Activated gamma-delta T cell treated with anti-CD3 and anti-CD28 coated beads, Interleukin-2, amount 50 U/mL, for 16 hours (primary cell): Measurements from ENCODE around the gene JPH2.
"Not testable (repeated sequence)": the region's sequence is repeated elsewhere in the genome, so short reads cannot be mapped to it uniquely, and the experiment has no call there.

Source experiments
- DNase-seq: peaks from one replicate; pipeline ENCODE4 v3.0.0-alpha.2; 2020; ENCODE audit warnings: low read depth

JPH2 gene

DNA sequence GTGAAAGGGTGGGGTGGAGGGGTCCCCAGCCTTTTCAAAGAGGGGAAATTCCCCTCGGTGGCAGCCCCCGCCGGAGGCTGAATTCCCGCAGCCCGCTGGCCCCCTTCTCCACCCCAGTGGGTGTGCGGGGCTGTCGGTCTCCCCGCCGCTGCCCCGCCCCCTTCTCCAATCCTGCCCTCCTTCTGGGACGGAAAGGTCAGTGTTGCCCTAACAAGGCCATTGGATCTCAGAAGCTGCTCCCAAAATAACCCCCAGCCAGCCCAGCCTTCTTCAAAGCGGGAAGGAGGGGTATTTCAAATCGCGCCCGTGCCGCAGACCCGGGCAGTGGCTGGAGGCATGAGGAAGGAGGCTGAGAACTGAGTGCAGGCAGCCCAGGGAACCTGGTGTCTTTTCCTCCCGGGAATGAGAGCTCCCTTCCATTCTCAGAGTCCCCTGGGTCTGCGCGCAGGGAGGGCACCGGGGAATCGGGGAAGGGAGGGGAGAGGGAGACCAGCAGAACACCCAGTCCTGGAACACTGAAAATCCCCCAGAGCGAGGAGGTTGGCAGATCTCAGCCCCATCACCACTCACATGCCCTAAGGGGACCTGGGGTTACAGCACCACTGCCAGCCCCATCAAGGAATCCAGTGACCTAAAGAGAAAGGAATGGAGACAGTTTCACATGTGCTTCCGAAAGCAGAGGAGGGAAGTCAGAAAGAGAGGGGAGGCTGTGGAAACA, at the start of gene JPH2:
JPH2 (minus strand) TSS at position 135 of the 718 bp plus-strand sequence. CDS start 483 bp downstream, outside the sequence.
- no peak for DNase-seq

DNA sequence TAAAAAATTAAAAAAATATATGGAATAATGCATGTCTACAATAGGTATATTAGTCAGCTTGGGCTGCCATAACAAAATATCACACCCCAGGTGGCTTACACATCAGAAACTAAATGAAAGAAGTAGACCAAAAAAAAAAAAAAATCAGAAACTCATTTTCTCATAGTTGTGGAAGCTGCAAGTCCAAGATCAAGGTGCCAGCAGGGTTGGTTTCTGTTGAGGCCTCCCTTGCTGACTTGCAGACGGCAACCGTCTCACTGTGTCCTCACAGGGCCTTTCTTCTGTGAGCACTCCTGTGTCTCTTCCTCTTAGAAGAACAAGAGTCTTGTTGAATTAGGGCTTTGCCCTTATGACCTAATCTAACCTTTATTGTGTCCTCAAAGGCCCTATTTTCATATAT, 48.7 kb upstream of the JPH2 start:
- no peak for DNase-seq

DNA sequence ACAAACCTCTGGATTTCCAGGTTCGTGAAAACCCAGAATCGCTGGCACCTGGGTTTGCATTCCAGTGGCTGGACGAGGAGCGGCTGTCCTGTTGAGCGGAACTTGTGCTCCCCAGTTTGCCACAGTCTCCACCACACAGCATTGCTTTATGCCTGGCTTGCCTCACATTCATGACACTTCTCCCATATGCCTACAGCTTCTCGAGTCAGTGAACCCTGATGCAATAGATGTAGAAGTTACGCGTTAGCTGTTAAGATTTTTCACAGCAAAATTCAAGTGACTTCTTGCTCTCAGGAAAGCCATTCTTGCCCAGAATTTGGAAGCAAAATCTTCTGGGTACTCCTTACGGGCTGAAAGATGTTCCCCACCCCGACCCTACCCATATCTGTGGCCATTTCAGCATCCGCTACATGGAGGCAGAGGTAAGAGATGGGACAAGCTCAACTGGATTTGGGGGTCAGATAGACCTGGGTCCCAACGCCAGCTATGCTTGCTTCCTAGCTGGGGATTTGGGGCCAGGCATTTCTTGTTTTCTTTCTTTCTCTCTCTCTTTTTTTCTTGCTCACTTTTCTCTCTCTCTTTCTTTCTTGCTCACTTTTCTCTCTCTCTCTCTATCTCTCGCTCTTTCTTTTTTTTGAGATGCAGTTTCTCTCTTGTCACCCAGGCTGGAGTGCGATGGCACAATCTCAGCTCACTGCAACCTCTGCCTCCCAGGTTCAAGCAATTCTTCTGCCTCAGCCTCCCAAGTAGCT, 47.8 kb upstream of the JPH2 start:
- no peak for DNase-seq

DNA sequence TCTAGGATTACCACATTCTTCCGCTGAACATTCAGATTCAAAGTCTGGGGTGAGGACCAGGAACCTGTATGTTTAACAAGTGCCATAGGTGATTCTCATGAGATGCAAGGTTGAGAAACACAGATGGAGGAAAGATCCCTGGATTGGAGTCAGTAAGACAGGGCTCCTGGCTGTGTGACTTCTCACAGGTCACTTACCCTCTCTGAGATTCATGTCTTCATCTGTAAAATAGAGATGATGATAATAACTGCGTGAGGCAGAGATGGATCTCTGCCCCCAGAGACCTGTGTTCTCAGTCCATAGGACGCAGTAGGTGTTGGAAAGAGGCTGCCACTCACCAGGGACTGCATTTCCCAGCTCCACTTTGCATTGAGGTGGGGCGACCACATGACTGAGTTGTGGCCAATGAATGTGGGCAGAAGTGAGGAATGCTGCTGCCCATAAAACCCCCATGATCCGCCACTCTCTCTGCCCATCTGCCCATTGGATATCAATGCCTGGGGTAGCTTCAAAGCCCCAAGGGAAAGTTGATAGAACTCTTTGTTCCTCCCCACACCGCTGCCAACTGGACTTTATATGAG, 46.5 kb upstream of the JPH2 start:
- DNase-seq = no peak

DNA sequence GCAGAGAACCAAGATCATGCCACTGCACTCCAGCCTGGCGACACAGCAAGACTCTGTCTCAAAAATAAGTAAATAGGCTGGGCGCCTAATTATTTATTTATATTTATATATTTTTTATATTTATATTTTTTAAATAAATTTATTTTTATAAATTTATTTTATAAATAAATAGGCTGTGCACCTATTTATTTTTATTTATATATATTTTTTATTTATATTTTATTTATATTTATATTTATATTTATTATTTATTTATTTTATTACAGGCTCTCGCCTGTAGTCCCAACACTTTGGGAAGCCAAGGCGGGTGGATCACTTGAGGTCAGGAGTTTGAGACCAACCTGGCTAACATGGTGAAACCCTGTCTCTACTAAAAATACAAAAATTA, 45.5 kb upstream of the JPH2 start:
- not testable (repeated sequence) for DNase-seq

DNA sequence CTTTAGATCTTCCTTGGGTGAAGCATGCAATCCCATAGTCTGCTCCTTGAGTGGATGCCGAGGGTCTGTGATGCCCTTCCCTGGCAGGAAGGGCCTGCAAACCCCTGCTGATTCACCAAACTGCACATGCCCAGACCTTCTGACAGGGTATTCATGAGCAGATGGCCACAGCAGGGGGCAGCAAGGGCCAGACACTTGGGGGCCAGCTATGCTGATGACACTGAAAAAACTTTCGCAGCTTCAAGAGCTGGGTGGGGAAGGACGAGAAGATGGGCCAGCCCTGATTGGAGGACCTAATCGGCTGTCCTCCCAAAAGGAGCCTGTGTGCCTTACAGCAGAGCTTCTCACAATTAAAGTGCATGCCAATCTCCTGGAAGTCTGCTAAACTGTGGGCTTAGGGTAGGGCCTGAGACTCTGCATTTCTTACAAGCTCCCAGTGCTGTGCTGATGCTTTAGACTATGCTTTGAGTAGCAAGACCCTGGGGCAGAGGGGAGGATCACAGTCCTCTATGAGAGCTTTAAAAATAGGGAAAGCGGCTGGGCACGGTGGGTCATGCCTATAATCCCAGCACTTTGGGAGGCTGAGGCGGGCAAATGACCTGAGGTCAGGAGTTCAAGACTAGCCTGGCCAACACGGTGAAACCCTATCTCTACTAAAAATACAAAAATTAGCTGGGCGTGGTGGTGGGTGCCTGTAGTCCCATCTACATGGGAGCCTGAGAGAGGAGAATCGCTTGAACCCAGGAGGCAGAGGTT, 44.9 kb upstream of the JPH2 start:
- no peak for DNase-seq

DNA sequence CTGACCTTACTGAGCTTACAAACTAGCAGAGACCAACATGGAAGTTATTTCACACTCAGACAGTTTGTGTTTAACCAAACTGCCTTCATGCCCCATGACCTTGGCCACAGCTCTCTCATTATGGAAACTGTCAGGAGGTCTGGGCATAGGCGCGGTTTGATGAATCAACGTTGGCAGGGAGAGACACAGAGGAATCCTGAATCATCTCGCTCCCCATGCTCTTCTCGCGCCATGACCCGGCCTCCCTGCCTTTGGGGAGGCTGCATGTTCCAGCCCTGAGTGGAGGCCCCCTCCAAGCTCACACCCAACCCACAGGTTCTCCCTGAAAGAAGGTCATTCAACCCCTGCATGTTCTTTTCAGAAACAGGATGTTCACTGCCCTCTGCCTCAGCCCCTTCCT, 44.2 kb upstream of the JPH2 start:
- no peak for DNase-seq

DNA sequence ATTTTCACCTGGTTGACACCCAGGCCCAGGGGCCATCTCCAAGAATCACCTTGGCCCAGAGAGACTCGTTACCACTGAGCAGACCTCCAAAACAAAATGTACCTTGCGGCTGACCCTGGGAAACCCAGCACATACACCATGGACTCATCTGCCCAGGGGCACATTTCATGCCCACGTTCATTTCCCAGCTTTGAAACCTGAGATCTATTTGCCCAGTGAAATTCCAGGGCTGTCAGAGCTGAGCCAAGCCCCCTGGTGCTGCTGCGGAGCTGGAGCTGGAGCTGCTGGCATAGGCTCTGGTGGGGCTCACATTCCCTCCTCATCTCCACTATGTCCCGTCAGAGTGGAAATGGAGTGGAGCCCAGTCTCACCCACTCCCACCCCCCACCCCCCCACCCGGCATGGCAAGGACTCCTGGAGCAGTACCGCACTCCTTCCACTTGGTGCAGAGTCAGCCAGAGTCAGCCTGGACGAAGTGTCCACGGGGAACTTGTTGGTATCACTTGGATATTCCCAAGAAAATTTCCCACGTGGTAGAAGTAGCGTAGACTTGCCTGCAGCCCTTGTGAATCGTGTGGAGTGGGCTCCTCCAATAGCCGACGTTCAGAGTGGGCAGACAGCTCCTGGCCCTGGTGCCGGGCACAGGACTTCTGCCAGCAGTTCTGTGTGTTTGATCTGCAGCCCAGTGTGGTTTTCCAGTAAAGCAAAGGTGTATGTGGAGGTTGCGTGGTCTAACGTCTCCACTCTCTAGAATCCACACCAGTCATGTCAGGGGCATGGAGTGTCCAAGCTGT, 41.7 kb upstream of the JPH2 start:
- DNase-seq = no peak

DNA sequence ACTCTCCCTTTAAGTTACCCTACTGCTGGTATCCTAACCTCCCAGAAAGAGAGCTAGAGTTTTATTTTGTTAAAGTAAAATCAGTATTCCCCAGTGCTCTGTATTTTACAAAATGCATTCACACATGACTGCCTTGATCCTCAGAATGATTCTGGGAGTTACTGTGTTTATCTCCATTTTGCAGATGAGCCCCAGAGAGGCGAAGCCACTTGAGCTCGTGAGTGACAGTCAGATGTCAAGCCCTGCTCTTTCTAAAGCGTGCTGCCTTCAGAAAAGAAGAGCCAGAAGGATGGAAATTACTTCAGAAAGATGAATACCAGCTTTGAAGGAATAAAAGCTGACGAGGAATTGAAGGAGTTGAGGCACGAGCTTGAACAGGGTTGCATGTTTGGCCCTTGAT, 37.6 kb upstream of the JPH2 start:
- DNase-seq = no peak

DNA sequence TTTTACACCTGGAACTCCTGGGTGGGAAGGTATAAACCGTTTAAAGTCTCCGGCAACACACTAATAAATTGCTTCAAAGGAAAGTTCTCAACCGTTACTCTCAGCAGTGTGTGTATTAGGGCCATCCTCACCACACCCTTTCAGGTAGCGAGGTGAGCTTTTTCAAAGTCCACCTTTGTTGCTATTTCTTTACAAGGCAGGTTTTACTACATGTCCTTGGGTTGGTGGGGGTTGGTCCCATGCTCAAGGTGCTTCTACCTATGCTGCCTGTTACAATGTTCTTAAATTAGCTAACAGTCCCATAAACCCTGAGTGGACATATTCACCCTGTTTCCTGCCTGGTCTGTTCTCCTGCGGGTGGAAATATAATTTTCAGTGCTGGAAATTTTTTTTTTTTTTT, 36.7 kb upstream of the JPH2 start:
- no peak for DNase-seq

DNA sequence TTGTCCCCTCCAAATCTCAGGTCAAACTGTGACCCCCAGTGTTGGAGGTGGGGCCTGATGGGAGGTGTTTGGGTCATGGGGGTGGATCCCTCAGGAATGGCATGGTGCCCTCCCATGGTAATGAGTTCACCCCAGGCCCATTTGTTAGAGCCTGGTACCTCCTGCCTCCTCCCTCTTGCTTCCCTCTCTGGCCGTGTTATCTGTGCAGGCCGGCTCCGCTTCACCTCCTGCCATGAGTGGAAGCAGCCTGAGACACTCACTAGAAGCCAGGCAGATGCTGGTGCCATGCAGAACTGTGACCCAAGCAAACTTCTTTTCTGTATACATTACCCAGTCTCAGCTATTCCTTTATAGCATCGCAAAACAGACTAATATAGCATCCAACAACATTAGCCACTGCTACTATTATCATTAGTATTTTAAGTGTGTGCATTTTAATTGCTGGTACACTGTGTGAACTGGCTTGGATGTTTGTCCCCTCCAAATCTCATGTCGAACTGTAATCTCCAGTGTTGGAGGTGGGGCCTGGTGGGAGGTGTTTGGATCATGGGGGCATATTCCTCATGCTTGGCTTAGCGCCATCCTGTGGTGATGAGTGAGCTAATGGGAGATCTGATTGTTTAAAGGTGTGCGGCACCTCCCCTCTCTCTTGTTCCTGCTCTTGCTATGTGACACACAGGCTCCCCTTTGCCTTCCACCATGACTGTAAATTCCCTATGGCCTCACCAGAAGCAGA, 35.8 kb upstream of the JPH2 start:
- no peak for DNase-seq

DNA sequence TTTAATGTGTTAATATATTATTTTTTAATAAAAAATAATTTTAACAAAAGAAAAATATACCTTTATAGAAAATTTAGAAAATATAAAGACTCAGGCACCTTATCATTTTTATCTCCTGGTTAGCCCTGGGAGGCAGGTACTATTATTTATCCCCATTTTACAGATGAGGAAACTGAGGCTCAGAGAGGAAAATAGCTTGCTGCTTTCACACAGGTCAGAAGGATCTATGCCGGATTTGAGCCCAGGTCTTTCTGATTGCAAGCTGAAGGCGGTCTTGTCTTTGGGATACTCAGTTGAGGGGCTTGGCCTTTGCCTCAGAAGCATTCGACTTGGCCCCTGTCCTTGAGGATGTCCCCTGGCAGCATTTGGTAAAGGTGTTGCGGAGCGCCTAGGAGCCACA, 35.0 kb upstream of the JPH2 start:
- DNase-seq = no peak

DNA sequence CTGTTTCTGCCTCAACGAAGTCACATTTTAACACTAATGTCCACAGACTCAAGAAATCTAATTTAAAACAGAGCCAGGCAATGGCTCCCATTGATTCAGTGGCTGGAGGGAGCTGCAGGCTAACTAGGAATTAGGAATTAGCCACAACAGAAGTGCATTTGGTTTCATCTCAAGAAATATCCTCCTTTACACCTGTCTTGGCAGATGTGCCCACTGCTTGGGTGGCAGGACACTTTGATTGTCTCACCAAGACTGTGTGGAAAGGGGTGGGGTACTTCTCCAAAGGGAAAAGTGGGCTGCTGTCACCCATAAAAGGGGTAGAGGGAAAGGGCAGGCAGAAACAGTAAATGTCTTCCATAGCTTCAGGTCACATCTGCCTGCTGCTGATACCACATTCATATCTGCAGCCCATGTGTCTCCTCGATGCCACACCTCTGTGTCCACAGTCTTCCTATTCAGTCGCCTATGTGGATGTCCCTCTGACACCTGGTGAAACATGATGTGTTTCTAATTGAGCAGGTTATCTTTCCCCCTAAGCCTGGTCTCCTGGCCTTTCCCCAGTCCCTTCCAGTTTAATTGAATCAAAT, 34.5 kb upstream of the JPH2 start:
- DNase-seq = no peak

DNA sequence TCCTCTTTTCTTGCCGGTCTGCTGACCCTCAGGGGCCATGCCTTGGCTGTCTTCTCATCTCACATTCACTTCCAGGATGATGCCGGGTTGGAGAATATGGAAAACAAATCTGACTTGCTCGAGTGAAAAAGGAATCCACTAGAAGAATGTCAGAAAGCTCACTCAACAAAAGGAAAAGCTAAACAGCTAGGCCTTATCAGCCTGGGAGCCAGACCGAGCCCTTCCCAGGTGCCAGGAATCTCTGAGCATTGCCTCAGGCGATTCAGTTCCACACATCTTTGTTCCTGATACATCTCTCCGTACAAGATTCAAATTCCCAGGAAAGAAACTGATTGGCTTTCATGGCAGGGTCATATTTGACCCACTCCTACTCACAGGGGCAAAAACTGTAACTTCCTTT, 32.8 kb upstream of the JPH2 start:
- no peak for DNase-seq

DNA sequence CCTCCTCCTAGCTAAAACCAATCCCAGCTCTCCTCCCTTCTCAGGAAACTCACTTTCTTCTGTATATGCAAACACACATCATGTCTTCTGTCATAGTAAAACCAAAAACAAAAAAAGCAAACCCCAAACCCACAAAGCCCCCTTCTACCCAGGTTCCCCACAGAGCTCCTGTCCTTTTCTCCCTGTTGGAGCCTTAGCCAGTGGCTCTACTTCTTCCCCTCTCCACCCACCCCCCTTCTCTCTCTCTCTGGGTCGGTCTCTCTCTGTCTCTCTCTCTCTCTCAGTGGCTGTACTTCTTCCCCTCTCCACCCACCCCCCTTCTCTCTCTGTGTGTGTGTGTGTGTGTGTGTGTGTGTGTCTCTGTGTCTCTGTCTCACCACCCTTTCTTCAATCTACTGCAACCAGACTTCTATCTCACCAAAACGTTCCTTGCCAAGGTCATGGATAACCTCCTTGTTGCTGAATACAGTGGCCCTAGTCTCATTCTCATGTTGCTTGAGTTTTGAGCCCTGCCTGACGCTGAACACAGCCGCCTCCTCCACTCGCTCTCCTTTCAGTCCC, 32.3 kb upstream of the JPH2 start:
- no peak for DNase-seq

DNA sequence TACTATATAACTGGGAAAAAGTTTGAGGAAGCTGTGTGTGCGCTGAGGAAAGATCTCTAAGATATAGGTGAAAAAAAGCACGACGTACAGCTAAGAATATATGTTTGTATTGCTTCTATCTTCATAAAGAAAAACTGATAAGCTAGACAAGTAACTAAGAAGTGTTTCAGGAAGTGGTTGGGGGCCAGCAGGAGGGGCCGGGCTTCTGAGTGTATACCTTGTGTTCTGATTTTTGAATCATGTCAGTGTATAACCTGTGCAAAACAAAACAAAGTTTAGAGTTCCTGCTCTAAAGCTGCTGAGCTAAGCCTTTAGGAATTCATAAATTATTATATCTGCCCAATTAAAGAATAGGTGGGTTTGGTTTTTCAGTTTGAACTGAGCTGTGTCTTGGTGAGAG, 31.5 kb upstream of the JPH2 start:
- DNase-seq = no peak

DNA sequence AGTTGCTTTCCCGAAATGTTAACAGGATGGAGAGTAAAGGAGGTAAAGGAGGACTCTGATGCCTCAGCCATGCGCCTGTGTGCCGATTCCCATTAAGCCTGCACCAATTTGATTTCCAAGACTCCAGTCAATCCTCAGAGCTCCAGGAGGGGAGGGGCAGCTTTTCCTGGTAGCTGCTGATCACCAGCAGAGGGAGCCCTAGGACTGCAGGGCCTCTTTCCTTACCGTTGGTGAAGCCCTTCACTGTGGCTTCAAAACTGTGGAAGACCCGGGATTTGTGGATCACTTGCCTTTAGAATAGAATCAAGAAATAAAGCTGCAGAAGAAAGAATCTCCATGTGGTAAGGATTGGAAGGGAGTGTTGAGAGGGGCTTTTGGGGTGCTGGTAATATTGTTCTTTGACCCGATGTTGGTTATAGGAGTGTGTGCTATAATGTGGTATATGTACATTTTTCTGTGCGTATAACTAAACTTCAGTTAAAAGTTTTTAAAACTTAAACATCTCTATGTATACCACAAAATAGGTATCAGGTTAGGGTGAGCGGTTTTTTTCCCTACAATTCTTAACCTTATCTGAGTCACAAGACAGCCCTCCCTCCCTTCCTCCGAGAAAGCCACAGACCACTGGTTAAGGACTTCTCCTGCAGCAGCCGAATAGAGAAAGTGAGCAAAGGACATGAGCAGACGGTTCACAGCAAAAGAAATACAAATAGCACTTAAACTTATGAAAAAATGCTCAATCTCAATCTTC, 30.5 kb upstream of the JPH2 start:
- DNase-seq = peak; percentile 45

DNA sequence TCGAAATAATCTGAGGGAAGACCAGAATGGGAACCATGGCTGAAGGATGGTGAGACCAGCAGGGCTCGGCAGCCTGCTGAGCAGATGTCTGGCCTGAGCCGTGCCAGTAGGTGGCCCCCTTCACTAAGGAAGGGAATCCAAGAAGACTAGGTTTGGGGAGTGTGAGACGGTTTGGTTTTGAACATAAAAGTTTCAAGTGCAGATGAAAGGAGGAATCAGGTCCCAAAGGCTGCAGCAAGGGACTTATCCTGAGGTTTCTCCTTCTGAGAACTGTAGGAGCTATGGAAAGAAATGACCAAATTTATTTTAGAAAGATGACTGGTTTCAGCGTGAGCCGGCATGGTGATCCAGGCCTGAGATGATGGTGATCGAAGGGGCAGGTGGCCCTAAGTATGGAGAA, 28.1 kb upstream of the JPH2 start:
- peak; percentile 58 for DNase-seq

DNA sequence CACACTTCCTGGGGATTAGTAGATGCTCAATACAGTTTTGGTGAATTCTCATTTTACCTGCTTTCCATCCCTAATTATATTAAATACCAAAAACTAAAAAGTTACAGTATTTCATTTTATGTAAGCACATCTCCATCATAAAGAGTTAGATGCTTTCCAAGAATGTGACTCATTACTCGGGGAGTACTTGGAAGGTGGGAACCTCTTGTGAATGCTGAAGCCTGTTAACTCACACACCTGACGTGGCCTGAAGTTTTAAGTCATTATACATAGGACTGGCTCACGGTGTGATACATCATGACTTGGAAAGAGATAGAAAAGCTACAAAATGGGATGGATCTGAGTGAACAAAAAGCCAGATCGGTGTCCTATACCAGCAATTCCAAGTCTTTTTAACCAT, 25.8 kb upstream of the JPH2 start:
- no peak for DNase-seq
